K562 (cell line): ENCODE results near the gene GP1BB. TPM values are rescaled to one million over a fixed set of nuclear protein-coding genes. Genes with fewer than 3 reads are reported as not detected.

Experiments used
- ERF ChIP-seq: fragments of 450-650 bp; formaldehyde crosslinking; IDR thresholded peaks from 2 replicates; pipeline ENCODE4 v1.4.0; 2020; ENCODE audit warnings: mild to moderate bottlenecking, mixed read lengths
- SAFB ChIP-seq: fragments of 200-400 bp; formaldehyde crosslinking; IDR thresholded peaks from 2 replicates; pipeline ENCODE4 v1.6.1; 2017; ENCODE audit warnings: low read depth, low read length, borderline replicate concordance
- SNRNP70 ChIP-seq: fragments of 200-400 bp; formaldehyde crosslinking; optimal IDR thresholded peaks from 2 replicates; pipeline ENCODE3; 2017; ENCODE audit warnings: low read depth, low read length
- TAF1 ChIP-seq: IDR thresholded peaks from 2 replicates; pipeline ENCODE4 v1.6.1; 2011; ENCODE audit warnings: mild to moderate bottlenecking, low read length, moderate library complexity; ENCODE audit not compliant: insufficient read depth, control insufficient read depth, severe bottlenecking; ENCODE audit errors: extremely low read depth
- ZNF436 ChIP-seq: fragments of 250-450, 450-650 bp; sonication (Bioruptor Pico); formaldehyde crosslinking; IDR thresholded peaks from 2 replicates; pipeline ENCODE4 v1.7.0; 2020; ENCODE audit warnings: mild to moderate bottlenecking
- ZNF445 ChIP-seq: fragments of 250-450 bp; sonication (Bioruptor Pico); IDR thresholded peaks from 2 replicates; pipeline ENCODE4 v1.4.0; 2020; ENCODE audit warnings: low read depth, mild to moderate bottlenecking, moderate library complexity
- polyA plus RNA-seq, 8 experiments: library from polyadenylated mRNA; depleted of rRNA in 4 of 8; stranded (reverse) in 5 of 8; unstranded in 3 of 8; fragments of >200 nt; fragmentation: Nextera tagmentation in 2 of 8; fragmentation: Illumina TruSeq in 1 of 8; extraction: Ambion mirVana in 2 of 8; extraction: Trizol in 1 of 8; gene quantifications; 2 replicates each; pipeline versions ENCODE4 v1.2.1 to v1.2.3, GENCODE V29; 2011 to 2014; ENCODE audit warnings: inconsistent platforms in 1 of 8, missing spikeins in 1 of 8
- total RNA-seq, 7 experiments: library from RNA; depleted of rRNA in 6 of 7; stranded (reverse); fragments of >200 nt in 6 of 7; fragmentation: Illumina TruSeq in 2 of 7; extraction: Trizol in 2 of 7; gene quantifications; 2 replicates each; pipeline versions ENCODE4 v1.2.1 to v1.2.3, GENCODE V29; 2011 to 2021; ENCODE audit warnings: low replicate concordance in 1 of 7
- TF ChIP-seq, protein P1 (sequence below): fragments of 250-450 bp; sonication (Bioruptor Pico); IDR thresholded peaks from 2 replicates; pipeline ENCODE4 v1.4.0; 2020; ENCODE audit warnings: mild to moderate bottlenecking, moderate library complexity
- TF ChIP-seq, protein P2 (sequence below): fragments of 450-650 bp; conservative IDR thresholded peaks from 2 replicates; pipeline ENCODE4 v1.6.1; 2016; ENCODE audit warnings: missing genetic modification characterization, low read depth, mild to moderate bottlenecking, missing compliant biosample characterization, moderate library complexity
- TF ChIP-seq, protein P3 (sequence below), 2 experiments: IDR thresholded peaks; 2 replicates each; pipeline ENCODE4 v1.6.1; 2012; ENCODE audit warnings: improper control_type of control experiment in 2 of 2, low read depth in 2 of 2, low read length in 2 of 2, borderline replicate concordance in 1 of 2

Gene GP1BB
- total and polyA plus RNA-seq, 9 of the 15 experiments (the other 6 are each of a cell fraction or from before 2014, with no cell fraction given): 0.69 to 162 (median 2.8) TPM

DNA sequence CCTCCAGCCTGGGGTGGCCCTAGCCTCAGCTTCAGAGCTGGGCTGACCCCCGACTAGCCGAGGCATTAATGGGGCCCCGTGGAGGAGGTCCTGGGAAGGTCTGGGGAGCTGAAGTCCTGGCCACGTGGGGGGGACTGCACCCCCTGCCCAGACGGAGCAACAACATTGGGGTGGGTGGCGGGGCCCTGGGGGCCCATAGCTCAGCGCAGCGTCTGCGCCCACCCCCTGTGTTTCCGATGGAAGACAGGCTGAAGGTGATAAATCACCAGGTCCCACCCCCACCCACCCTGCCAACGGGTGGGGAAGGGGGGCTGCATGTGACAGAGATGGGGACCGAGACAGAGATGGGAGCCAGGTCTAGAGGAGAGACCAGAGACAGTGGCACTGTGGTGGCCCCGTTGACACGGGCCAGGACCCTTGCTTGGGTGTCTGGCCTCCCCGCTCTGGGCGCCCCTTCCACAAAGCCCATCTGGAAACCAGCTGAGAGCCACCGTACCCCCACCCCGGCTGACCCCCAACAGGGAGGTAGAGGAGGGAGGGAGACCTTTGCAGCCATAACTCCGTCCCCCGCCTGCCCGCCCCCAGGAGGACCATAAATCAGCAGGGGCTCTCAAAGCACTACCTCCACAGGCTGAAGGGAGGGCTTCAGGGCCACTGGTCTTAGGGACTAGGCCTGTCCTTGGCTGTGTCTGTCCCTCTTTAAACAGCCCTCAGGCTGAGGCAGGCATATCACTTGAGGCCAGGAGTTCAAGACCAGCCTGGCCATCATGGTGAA is 8.2 kb downstream of the GP1BB start (continued):
- TF ChIP-seq, protein P1, sequence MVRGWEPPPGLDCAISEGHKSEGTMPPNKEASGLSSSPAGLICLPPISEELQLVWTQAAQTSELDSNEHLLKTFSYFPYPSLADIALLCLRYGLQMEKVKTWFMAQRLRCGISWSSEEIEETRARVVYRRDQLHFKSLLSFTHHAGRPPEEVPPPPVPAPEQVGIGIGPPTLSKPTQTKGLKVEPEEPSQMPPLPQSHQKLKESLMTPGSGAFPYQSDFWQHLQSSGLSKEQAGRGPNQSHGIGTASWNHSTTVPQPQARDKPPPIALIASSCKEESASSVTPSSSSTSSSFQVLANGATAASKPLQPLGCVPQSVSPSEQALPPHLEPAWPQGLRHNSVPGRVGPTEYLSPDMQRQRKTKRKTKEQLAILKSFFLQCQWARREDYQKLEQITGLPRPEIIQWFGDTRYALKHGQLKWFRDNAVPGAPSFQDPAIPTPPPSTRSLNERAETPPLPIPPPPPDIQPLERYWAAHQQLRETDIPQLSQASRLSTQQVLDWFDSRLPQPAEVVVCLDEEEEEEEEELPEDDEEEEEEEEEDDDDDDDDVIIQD (CRISPR knock-in tag): peak; percentile 2; the same call in 1 of the 2 replicates
- TF ChIP-seq TAF1 (peak; percentile 4), ERF (peak; percentile 48; the same call in 1 of the 2 replicates), ZNF436 (CRISPR knock-in tag) (0 out of 2 replicates have a peak, but pooled peaks have one; percentile 21), SNRNP70 (no peak), ZNF445 (CRISPR knock-in tag) (0 out of 2 replicates have a peak, but pooled peaks have one; percentile 18), SAFB (no peak)
- TF ChIP-seq, protein P2, sequence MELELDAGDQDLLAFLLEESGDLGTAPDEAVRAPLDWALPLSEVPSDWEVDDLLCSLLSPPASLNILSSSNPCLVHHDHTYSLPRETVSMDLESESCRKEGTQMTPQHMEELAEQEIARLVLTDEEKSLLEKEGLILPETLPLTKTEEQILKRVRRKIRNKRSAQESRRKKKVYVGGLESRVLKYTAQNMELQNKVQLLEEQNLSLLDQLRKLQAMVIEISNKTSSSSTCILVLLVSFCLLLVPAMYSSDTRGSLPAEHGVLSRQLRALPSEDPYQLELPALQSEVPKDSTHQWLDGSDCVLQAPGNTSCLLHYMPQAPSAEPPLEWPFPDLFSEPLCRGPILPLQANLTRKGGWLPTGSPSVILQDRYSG: no peak
- TF ChIP-seq, protein P3, sequence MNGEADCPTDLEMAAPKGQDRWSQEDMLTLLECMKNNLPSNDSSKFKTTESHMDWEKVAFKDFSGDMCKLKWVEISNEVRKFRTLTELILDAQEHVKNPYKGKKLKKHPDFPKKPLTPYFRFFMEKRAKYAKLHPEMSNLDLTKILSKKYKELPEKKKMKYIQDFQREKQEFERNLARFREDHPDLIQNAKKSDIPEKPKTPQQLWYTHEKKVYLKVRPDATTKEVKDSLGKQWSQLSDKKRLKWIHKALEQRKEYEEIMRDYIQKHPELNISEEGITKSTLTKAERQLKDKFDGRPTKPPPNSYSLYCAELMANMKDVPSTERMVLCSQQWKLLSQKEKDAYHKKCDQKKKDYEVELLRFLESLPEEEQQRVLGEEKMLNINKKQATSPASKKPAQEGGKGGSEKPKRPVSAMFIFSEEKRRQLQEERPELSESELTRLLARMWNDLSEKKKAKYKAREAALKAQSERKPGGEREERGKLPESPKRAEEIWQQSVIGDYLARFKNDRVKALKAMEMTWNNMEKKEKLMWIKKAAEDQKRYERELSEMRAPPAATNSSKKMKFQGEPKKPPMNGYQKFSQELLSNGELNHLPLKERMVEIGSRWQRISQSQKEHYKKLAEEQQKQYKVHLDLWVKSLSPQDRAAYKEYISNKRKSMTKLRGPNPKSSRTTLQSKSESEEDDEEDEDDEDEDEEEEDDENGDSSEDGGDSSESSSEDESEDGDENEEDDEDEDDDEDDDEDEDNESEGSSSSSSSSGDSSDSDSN (IDR thresholded peaks at IDR 0.05; ENCODE audit: borderline replicate concordance in 1 of 2, low read depth in 2 of 2, low read length in 2 of 2): peak in 1 of 2 experiments; percentile 8; a peak in 1 of 4 replicates
